HCT116 (cell line): ENCODE data around the gene FOXF2. TPM values are rescaled to one million over a fixed set of nuclear protein-coding genes. Genes with fewer than 3 reads are reported as not detected.

Experiments
- ATAC-seq: fragments of 200-7000 bp; cut with Tn5 transposase; 2 replicates; pipeline ENCODE4 v1.9.1; 2020; ENCODE audit warnings: mild to moderate bottlenecking, moderate library complexity
- Bru-seq: library from RNA; stranded (reverse); fragments of 400-500 nt; gene quantifications from one replicate; lab custom pipeline; 2021; lab: Mats Ljungman, UMichigan
- BruChase-seq, 2 experiments: library from RNA; stranded (reverse); fragments of 400-500 nt; gene quantifications; one replicate each; lab custom pipeline; 2021; lab: Mats Ljungman, UMichigan
- BruUV-seq: library from RNA; stranded (reverse); fragments of 400-500 nt; replicated peaks from 2 replicates; lab custom pipeline; 2021; lab: Mats Ljungman, UMichigan
- CTCF ChIA-PET: fragments of 300-600 bp; sonication (Branson Sonifier 250); formaldehyde crosslinking; loops from one replicate; lab custom pipeline; 2021; ENCODE audit warnings: antibody characterized with exemption; lab: Charles Lee
- POLR2A ChIA-PET: fragments of 300-600, 350-600 bp; sonication (Branson Sonifier 250); formaldehyde crosslinking; loops from one replicate; lab custom pipeline; 2021; ENCODE audit warnings: antibody characterized with exemption; lab: Charles Lee
- RAD21 ChIA-PET, 2 experiments: fragments of 300-600 bp; sonication (Branson Sonifier 250); formaldehyde crosslinking; loops; one replicate each; lab custom pipeline; 2023; ENCODE audit warnings: low total read pairs in 2 of 2; ENCODE audit not compliant: uncharacterized antibody in 2 of 2, unreplicated experiment in 2 of 2, low non-redundant PET in 1 of 2; lab: Charles Lee
- DNase-seq: peaks from one replicate; pipeline ENCODE4 v3.0.0-alpha.2; 2010; ENCODE audit warnings: low read depth, low spot score
- H2AFZ ChIP-seq: fragments of 200-600 bp; shearing (Covaris generic), sonication (generic); 2 replicates; pipeline ENCODE4 v1.6.1; 2017; ENCODE audit warnings: low read depth, mixed run types, mixed read lengths, antibody characterized with exemption, low read length; ENCODE audit not compliant: poor library complexity, severe bottlenecking
- H3K27ac ChIP-seq: 2 replicates; pipeline ENCODE4 v1.5.1; 2012; ENCODE audit warnings: low read depth, low read length
- H3K27me3 ChIP-seq: fragments of 200-600 bp; sonication (generic); 2 replicates; pipeline ENCODE4 v1.6.1; 2016; ENCODE audit warnings: mixed run types, low read length, mixed read lengths; ENCODE audit not compliant: insufficient read depth
- H3K36me3 ChIP-seq, 2 experiments: fragments of 200-500 bp in 1 of 2; fragments of 200-600 bp in 1 of 2; sonication (Bioruptor generic) in 1 of 2; sonication (generic) in 1 of 2; 2 replicates each; pipeline versions ENCODE4 v1.5.1 to v1.6.1; 2014 to 2016; ENCODE audit warnings: low read length in 2 of 2, inconsistent platforms in 1 of 2, mixed read lengths in 1 of 2, mixed run types in 1 of 2; ENCODE audit not compliant: insufficient read depth in 2 of 2, control insufficient read depth in 1 of 2
- H3K4me1 ChIP-seq, 2 experiments: fragments of 200-600 bp in 1 of 2; sonication (generic) in 1 of 2; 2 replicates each; pipeline versions ENCODE4 v1.5.1 to v1.6.1; 2012 to 2017; ENCODE audit warnings: low read length in 2 of 2, inconsistent platforms in 1 of 2, mild to moderate bottlenecking in 1 of 2, mixed read lengths in 1 of 2, mixed run types in 1 of 2, moderate library complexity in 1 of 2; ENCODE audit not compliant: insufficient read depth in 2 of 2, control insufficient read depth in 1 of 2
- H3K4me2 ChIP-seq: fragments of 200-600 bp; sonication (generic); 2 replicates; pipeline ENCODE4 v1.6.1; 2017; ENCODE audit warnings: mixed run types, low read length, mixed read lengths
- H3K4me3 ChIP-seq, 2 experiments: fragments of 200-600 bp in 1 of 2; sonication (generic) in 1 of 2; replicated peaks in 1 of 2; 2 replicates each; pipeline ENCODE4 v1.5.1; 2011 to 2016; ENCODE audit warnings: low read length in 2 of 2, control low read depth in 1 of 2, low read depth in 1 of 2, mild to moderate bottlenecking in 1 of 2, mixed read lengths in 1 of 2, mixed run types in 1 of 2
- H3K79me2 ChIP-seq: fragments of 200-600 bp; sonication (generic); 2 replicates; pipeline ENCODE4 v1.6.1; 2017; ENCODE audit warnings: mild to moderate bottlenecking, mixed run types, low read length, moderate library complexity, mixed read lengths; ENCODE audit not compliant: insufficient read depth
- H3K9ac ChIP-seq: fragments of 200-600 bp; sonication (generic); 2 replicates; pipeline ENCODE4 v1.6.1; 2016; ENCODE audit warnings: low read length, mixed read lengths
- H3K9me2 ChIP-seq: fragments of 200-600 bp; sonication (generic), shearing (Covaris generic); 2 replicates; pipeline ENCODE4 v1.6.1; 2017; ENCODE audit warnings: mixed run types, mild to moderate bottlenecking, moderate library complexity; ENCODE audit not compliant: insufficient read depth
- H3K9me3 ChIP-seq, 2 experiments: fragments of 200-500 bp in 1 of 2; fragments of 200-600 bp in 1 of 2; sonication (Bioruptor generic) in 1 of 2; sonication (generic) in 1 of 2; 2 replicates each; pipeline ENCODE4 v1.6.1; 2014 to 2017; ENCODE audit warnings: low read length in 2 of 2, mixed read lengths in 2 of 2, inconsistent platforms in 1 of 2, low read depth in 1 of 2, mild to moderate bottlenecking in 1 of 2, mixed run types in 1 of 2, moderate library complexity in 1 of 2; ENCODE audit not compliant: control insufficient read depth in 1 of 2, insufficient read depth in 1 of 2
- H4K20me1 ChIP-seq: fragments of 200-600 bp; sonication (generic), shearing (Covaris generic); 2 replicates; pipeline ENCODE4 v1.6.1; 2017; ENCODE audit warnings: mixed run types, mild to moderate bottlenecking, moderate library complexity; ENCODE audit not compliant: insufficient read depth
- CBX3 ChIP-seq: IDR thresholded peaks from 2 replicates; pipeline ENCODE4 v1.6.1; 2012; ENCODE audit warnings: low read depth
- EGR1 ChIP-seq: IDR thresholded peaks from 2 replicates; pipeline ENCODE4 v1.6.1; 2012; ENCODE audit warnings: low read depth
- ELF1 ChIP-seq: IDR thresholded peaks from 2 replicates; pipeline ENCODE4 v1.6.1; 2012; ENCODE audit warnings: low read depth, borderline replicate concordance
- EZH2 ChIP-seq: fragments of 200-600 bp; sonication (generic); IDR thresholded peaks from 2 replicates; pipeline ENCODE4 v1.6.1; 2017; ENCODE audit warnings: antibody characterized with exemption, mixed run types
- FOSL1 ChIP-seq: IDR thresholded peaks from 2 replicates; pipeline ENCODE4 v1.6.1; 2012; ENCODE audit warnings: low read depth
- JUND ChIP-seq: IDR thresholded peaks from 2 replicates; pipeline ENCODE4 v1.6.1; 2012
- RAD21 ChIP-seq: IDR thresholded peaks from 2 replicates; pipeline ENCODE4 v1.6.1; 2012; ENCODE audit warnings: low read depth, mild to moderate bottlenecking
- REST ChIP-seq: IDR thresholded peaks from 2 replicates; pipeline ENCODE4 v1.6.1; 2012; ENCODE audit warnings: low read depth
- TCF7L2 ChIP-seq: IDR thresholded peaks from 2 replicates; pipeline ENCODE4 v1.7.0; 2011; ENCODE audit warnings: borderline replicate concordance, inconsistent platforms; ENCODE audit not compliant: insufficient read depth, insufficient read length; ENCODE audit errors: extremely low read depth
- ZNF274 ChIP-seq: fragments of 200-500 bp; sonication (Bioruptor generic); IDR thresholded peaks from 2 replicates; pipeline ENCODE4 v1.6.1; 2014; ENCODE audit warnings: mild to moderate bottlenecking, low read depth, low read length, inconsistent platforms
- intact Hi-C: fragments of 100-400 bp; cut with micrococcal nuclease; formaldehyde crosslinking; loops from 2 replicates; pipeline ENCODE4 v1.10.0; 2022
- long read RNA-seq: library from polyadenylated mRNA; unstranded; transcript quantifications from one replicate; pipeline ENCODE4 v2.0.0, GENCODE V29; 2021; ENCODE audit not compliant: unreplicated experiment
- polyA plus RNA-seq: library from polyadenylated mRNA; unstranded; fragments of >200 nt; gene quantifications from 2 replicates; pipeline ENCODE4 v1.2.1, GENCODE V29; 2012; ENCODE audit warnings: missing spikeins
- total RNA-seq: library from RNA; stranded (reverse); gene quantifications from one replicate; pipeline ENCODE4 v1.2.1, GENCODE V29; 2021; ENCODE audit not compliant: unreplicated experiment
- TF ChIP-seq, protein P1 (sequence below): IDR thresholded peaks from 2 replicates; pipeline ENCODE4 v1.6.1; 2011; ENCODE audit warnings: mild to moderate bottlenecking, low read length, moderate library complexity; ENCODE audit not compliant: insufficient replicate concordance; ENCODE audit errors: extremely low read depth

Gene FOXF2
- total RNA-seq (not detected), Bru-seq, nascent RNA (not detected), BruChase-seq, experiment 1, labeled RNA remaining after a 6-hour chase (not detected), BruChase-seq, experiment 2, labeled RNA remaining after a 2-hour chase (not detected)
- not detected in 2 replicates for polyA plus RNA-seq
- long read RNA-seq: 0 reads

GRCh38 chr6:1389369-1390132 is at the start of gene FOXF2:
Gene FOXF2, plus strand, starts transcription at chr6:1389576. Its CDS starts 372 bp downstream, at chr6:1389948.
- Histone ChIP-seq H3K4me1 (no peaks in the 10 kb centered on the region), H3K27ac (no peak within 1 kb of the TSS), H3K36me3 (no peaks in the 10 kb centered on the region), H3K9me2 (no peaks in the 10 kb centered on the region), H3K4me2 (no peak within 1 kb of the TSS), H3K9me3 (no peaks in the 10 kb centered on the region), H2AFZ (no peak within 1 kb of the TSS), H3K79me2 (no peaks in the 10 kb centered on the region), H3K4me3 (no peak within 1 kb of the TSS), H4K20me1 (no peaks in the 10 kb centered on the region), H3K9ac (no peak within 1 kb of the TSS), H3K27me3 (no peaks in the 10 kb centered on the region)
- no TSS peak for BruUV-seq
- intact Hi-C loops: no loop called here
- POLR2A ChIA-PET: no interaction called here
- no peak for DNase-seq
- RAD21 ChIA-PET: no interaction called here
- TF ChIP-seq ZNF274: no peak
- TF ChIP-seq RAD21: no peak
- TF ChIP-seq, protein P1, sequence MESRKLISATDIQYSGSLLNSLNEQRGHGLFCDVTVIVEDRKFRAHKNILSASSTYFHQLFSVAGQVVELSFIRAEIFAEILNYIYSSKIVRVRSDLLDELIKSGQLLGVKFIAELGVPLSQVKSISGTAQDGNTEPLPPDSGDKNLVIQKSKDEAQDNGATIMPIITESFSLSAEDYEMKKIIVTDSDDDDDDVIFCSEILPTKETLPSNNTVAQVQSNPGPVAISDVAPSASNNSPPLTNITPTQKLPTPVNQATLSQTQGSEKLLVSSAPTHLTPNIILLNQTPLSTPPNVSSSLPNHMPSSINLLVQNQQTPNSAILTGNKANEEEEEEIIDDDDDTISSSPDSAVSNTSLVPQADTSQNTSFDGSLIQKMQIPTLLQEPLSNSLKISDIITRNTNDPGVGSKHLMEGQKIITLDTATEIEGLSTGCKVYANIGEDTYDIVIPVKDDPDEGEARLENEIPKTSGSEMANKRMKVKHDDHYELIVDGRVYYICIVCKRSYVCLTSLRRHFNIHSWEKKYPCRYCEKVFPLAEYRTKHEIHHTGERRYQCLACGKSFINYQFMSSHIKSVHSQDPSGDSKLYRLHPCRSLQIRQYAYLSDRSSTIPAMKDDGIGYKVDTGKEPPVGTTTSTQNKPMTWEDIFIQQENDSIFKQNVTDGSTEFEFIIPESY: no peak
- no peak for TF ChIP-seq JUND
- TF ChIP-seq TCF7L2: no peak
- no peak for TF ChIP-seq EGR1
- no peak for TF ChIP-seq FOSL1
- no peak for TF ChIP-seq ELF1
- no peak for TF ChIP-seq REST
- no peak for TF ChIP-seq CBX3
- no peak for TF ChIP-seq EZH2
- ATAC-seq: no peak
- CTCF ChIA-PET: no interaction called here
